Stimulated activated CD8-positive, alpha-beta memory T cell treated with anti-CD3 and anti-CD28 coated beads, Interleukin-7, amount 100 ng/mL, for 24 hours (primary cell): ENCODE data around the gene TRIB2.

Source experiments
- DNase-seq: peaks from one replicate; pipeline ENCODE4 v3.0.0-alpha.2; 2020; ENCODE audit warnings: low read depth

TRIB2 gene

DNA sequence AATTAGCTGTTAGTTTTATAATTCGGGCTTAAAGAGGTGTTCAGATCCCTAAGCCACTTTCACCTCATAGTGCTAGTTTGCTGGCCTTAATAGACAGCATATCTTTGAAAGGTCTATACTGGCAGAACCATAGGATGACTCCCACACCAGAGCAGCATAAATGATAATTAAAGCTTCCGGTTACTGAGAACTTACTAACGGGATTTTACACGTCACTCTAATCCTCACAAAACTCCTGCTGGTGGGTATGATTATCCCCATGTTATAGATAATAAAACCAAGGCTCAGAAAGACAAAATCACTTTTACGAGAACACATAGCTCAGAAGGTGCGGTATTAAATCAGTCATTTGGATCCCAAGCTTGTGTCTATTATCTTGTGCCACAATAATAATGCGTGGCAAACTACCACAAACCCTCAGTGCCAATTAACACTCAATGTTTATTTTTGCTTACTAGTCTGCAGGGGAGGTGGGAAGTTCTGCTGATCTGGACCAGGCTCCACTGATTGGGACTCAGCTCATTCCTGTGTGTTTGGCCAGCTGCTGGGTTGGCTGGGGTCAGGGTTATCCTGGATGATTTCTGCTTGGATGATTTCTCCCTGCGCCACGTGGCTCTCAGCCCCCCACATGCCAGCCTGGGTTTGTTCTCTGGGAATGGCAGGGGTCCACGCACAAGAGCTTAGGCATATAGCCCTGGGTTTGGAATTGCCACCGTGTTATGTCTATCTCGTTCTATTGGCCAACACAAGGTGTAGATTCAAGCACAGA, 62.3 kb downstream of the TRIB2 start:
- no peak for DNase-seq

GRCh38 chr2:12781329-12781728, 64.6 kb downstream of the TRIB2 start:
- DNase-seq, result no peak

DNA sequence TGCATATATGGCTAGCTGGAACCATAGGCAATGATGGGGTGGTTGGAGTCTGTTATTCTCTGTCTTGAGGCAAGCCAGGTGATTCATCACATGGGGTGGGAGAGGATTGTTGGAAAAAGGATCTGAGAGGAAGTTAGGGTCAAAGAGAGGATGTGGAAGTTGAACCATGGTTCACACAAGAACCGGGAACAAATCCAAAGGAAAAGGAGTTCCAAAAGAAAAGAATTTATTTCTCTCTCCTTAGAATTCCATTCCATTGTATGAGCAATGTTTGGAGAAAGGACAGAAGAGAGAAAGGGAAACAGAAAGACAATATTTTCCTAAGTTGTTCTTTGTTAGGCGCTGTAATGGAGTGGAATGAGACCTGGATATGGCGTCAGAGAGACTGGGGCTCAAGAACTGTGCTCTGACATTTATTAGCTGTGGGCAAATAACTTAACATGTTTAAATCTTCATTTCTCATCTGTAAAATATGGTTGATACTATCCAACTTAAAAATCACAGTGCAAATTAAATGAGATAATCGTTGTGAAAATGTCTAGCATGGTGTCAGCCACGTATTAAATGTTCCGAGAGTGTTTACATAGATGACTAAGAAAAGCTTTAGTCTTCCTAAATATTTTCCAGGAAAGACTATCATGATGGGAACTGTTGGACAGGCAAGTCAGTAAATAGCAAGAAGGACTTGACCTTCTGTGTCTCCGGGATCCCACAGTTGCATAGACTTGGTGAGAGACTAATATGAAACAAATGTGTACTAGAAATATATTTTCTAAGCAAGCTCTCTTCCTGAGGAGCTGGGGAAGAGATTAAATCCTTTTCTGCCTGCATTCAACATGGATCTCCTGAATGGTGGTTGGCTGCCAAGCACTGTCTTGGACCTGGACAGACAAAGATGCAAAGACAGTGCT, 71.4 kb downstream of the TRIB2 start:
- no peak for DNase-seq

DNA sequence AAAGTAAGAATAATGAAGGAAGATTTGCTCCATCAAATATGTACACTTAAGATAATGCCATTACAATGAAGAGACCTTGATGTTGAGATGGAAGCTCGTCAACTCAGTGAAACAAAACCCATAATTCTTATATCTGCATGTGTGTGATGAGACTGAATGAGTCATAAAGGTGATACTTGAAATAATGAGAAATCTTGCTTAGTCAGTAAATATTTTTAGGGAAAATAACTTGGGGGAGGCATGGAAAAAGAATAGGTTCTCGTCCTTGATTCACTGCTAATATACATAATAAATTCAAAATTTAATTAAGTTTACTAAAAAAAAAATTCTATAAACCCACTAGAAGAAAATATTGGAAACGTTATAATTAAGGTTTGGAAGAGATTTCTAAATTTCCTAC, 75.2 kb downstream of the TRIB2 start:
- DNase-seq, result no peak
